HCT116 (cell line): ENCODE data around the gene CASZ1.

Experiments used
- CBX3 ChIP-seq: IDR thresholded peaks from 2 replicates; pipeline ENCODE4 v1.6.1; 2012; ENCODE audit warnings: low read depth
- CEBPB ChIP-seq: IDR thresholded peaks from 2 replicates; pipeline ENCODE4 v1.6.1; 2012; ENCODE audit warnings: low read depth
- CTCF ChIP-seq, 3 experiments: fragments of 200-600 bp in 1 of 3; sonication (generic) in 1 of 3; IDR thresholded peaks in 2 of 3; conservative IDR thresholded peaks in 1 of 3; 2 replicates each; pipeline ENCODE4 v1.5.1; 2012 to 2017; ENCODE audit warnings: low read depth in 2 of 3, low read length in 2 of 3, antibody characterized with exemption in 1 of 3, borderline replicate concordance in 1 of 3, control low read depth in 1 of 3, mild to moderate bottlenecking in 1 of 3, mixed read lengths in 1 of 3, mixed run types in 1 of 3, moderate library complexity in 1 of 3; ENCODE audit not compliant: insufficient read depth in 1 of 3
- EGR1 ChIP-seq: IDR thresholded peaks from 2 replicates; pipeline ENCODE4 v1.6.1; 2012; ENCODE audit warnings: low read depth
- ELF1 ChIP-seq: IDR thresholded peaks from 2 replicates; pipeline ENCODE4 v1.6.1; 2012; ENCODE audit warnings: low read depth, borderline replicate concordance
- EZH2 ChIP-seq: fragments of 200-600 bp; sonication (generic); IDR thresholded peaks from 2 replicates; pipeline ENCODE4 v1.6.1; 2017; ENCODE audit warnings: antibody characterized with exemption, mixed run types
- POLR2A ChIP-seq: IDR thresholded peaks from 2 replicates; pipeline ENCODE4 v1.7.0; 2011; ENCODE audit warnings: borderline replicate concordance; ENCODE audit not compliant: insufficient read depth, insufficient read length; ENCODE audit errors: extremely low read depth
- POLR2AphosphoS5 ChIP-seq: IDR thresholded peaks from 2 replicates; pipeline ENCODE4 v1.6.1; 2011; ENCODE audit warnings: mild to moderate bottlenecking, low read depth, low read length, moderate library complexity
- SIN3A ChIP-seq: IDR thresholded peaks from 2 replicates; pipeline ENCODE4 v1.6.1; 2012; ENCODE audit warnings: low read depth
- SP1 ChIP-seq: IDR thresholded peaks from 2 replicates; pipeline ENCODE4 v1.6.1; 2012; ENCODE audit warnings: low read depth
- YY1 ChIP-seq: IDR thresholded peaks from 2 replicates; pipeline ENCODE4 v1.6.1; 2011; ENCODE audit warnings: low read length, low read depth, moderate library complexity, mild to moderate bottlenecking; ENCODE audit not compliant: insufficient replicate concordance; ENCODE audit errors: extremely low read depth
- ZFX ChIP-seq: fragments of 450-650 bp; IDR thresholded peaks from 2 replicates; pipeline ENCODE4 v1.6.1; 2017

DNA sequence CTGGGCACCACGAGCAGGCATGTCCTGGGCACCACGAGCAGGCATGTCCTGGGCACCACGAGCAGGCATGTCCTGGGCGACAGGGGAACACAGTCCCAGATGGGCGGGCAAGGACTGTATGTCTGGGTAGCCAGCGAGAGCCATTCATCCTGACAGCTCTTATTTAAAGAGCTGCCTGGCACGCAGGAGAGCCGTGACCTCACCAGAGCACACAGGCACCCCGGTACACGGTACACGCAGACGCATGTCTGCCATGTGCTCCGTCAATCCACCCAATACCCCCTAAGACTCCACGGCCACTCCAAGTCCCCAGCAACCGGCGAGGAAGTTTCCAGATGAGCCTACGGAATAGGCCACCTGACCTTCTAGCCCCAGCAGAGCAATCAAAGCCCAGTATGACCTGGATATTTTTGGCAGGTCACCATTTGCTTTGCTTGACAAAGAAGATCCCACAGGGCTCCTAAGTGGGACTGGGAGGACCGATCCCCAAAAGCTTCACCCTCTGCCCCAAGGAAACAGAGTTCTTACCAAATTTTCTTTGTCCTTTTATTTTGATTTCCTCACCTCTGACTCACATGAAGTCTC lies 51.7 kb downstream of the CASZ1 start:
- TF ChIP-seq CTCF (IDR thresholded peaks at IDR 0.05 in 2 of 3, conservative IDR thresholded peaks at IDR 0.05 in 1 of 3; ENCODE audit: borderline replicate concordance in 1 of 3, insufficient read depth in 1 of 3, low read depth in 2 of 3, low read length in 2 of 3) (no peak), ELF1 (no peak), SIN3A (no peak), EZH2 (no peak), POLR2A (no peak), CBX3 (no peak), ZFX (no peak), CEBPB (no peak), POLR2AphosphoS5 (no peak), EGR1 (no peak), YY1 (no peak), SP1 (no peak)
